GM18868 (cell line): Measurements from ENCODE around the gene LMF1.
"Not testable (repeated sequence)": the region's sequence is repeated elsewhere in the genome, so short reads cannot be mapped to it uniquely, and the experiment has no call there.

Source experiments
- ATAC-seq: cut with Tn5 transposase; IDR thresholded peaks from one replicate; pipeline ENCODE4 v1.9.1; 2021; ENCODE audit warnings: mild to moderate bottlenecking, moderate library complexity; ENCODE audit not compliant: unreplicated experiment

Gene LMF1

DNA sequence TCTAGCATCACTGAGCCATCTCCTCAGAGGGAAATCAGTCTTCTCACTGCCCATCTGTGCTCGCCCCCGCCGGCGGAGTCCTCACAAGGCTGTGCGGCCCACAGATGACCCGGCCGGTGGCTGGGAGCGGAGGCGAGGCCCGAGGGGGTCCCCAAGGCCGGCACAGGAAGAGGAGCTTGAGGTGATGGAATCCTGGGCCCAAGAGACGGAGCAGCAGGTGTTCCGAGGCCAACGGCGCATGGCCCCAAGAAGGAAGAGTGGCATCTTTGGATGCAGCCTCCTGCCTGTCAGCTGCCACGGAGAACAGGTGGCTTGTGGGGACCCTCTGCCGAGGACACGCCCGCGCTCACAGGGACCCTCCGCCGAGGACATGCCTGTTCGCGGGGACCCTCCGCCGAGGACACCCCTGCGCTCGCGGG is 97.5 kb downstream of the LMF1 start:
- no peak for ATAC-seq

DNA sequence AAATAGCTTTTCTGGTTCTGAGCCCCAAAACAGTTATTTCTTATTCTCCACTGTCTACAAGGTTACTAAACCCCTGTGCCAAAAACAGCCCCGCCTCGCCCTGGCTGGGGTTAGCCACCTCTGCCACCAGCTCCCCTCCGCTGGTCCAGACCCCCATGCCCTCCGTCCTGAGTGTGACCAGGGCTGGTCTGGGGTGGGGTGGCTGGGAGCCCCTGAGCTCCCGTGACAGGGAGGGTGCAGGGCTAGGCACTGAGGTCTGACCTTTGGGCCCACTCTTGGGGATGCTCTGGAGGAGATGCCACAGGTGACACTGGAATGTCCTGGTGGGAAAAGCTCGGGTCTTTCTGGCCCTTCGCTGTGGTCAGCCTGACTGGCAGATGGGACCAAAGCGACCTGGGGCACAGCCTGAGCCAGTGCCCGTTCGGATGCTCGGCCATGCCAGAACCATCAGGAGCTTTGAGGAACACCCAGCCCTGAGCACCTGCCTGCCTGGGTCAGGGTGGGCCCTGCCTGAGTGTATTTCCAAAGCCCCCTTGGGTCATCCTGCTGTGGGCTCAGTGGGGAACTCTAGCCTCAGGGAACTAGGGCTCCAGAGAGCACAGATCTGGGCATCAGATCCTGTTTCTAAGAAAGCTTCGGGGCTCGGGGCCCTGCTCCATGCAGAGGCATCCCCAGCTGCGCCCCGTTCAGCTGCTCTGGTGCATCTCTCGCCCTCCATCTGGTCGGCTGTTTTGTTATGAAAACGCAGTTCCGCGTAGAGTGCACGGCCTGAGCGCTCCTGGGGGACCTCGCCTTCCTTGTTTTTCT is 98.1 kb downstream of the LMF1 start:
- ATAC-seq, result no peak

DNA sequence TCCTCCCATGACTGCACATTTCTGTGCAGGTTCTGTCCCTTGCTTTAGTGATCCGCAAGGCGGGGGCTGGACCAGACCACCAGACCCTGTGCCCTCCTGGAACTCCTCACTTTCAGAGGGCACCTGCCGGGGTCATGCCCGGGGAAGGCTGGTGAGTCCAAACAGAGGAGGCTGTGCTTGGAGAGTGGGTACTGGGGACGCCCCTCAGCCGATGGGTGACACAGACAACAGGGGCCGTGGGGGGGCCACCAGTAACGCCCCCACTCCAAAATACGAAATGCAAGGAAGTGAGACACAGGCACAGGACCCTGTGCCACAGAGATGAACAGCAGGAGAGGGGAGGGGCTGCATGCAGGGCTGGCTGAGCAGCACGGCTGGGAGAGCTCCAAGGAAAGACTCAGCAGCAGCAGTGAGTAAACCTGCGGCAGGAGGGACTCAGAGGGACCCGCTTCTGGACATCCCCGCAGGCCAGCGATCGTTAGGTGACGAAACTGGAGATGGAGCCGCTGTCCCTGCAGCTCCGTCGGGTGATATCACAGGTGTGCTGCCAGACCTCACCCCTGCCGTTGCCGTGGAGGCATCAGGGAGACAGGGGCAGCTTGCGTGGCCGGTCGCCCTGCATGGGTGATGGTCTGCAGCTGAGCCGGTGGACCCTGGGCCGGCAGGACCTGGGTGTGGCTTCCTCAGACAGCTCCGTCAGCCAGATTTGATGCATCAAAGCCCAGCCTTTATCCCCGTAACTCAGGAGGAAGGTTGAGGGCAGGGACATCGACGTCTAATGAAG is 99.0 kb downstream of the LMF1 start:
- no peak for ATAC-seq

DNA sequence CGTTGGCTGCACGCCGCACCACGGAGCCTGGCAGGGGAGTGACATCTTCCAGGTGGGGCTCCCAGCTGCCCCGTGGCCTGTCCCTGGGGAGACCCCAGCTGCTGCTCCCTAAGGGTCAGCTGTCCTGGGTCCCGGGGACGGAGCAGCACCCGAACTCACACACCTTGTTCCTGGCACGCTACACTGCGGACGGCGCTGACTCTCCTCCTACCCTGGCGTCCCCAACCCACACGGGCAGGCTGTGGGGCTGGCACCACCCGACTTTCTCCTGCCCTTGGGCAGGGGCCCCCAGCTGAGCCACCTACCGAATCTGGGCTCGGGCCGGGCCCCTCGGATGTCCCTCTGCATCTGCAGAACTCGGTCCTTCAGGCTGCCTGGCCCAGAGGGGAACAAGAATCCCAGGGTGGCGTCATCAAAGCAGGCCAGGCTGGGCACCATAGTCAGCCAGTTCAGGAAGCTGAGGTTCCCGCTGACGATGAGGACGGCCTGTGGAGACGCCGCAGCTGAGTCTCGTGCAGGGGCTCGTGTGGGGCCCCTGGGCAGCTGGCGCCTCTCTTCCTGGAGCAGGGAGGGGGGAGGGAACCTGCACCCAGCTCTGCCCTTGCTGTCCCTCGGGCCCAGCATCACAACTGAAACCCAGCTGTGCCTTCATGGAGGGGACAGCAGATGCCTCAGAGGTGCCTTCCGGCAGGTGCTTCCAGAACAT is 99.8 kb downstream of the LMF1 start:
- ATAC-seq, result no peak

DNA sequence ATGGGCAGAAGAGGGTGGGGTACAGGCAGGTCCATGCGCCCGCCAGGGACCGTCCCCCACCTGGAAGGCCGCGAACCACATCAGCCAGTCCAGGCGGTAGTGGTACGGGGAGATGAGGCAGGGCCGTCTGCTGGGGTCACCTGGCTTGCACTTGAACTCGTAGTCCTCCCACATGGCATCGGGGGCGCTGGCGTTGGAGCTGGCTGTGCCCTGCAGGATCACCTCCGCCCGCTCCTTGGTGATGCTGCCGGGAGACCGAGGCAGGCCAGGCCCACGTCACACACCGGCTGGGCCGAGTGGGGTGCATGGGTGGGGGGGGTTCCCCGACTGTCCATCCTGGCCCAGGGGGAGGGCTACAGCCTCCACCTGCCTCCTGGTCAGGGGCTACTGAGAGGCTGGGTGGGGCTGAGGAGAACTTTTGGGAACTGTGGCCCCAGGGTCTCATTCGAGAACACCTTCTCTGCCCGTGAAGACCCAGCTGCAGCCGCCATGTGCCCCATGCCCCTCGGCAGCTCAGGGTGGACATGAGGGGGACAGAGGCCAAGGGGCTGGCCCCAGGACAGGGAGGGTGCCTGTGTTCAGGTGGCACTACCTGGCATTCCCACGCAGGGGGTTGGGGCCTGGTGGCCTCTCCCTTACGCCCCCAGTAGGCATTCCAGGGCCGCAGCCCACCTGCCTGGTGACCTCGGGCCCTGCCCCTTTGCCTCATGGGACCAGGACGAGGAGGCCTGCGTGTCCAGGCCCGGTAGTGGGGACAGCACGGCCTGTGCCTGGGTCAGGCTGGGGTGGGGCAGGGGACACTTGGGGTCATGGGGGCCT is 100.8 kb downstream of the LMF1 start:
- no peak for ATAC-seq

DNA sequence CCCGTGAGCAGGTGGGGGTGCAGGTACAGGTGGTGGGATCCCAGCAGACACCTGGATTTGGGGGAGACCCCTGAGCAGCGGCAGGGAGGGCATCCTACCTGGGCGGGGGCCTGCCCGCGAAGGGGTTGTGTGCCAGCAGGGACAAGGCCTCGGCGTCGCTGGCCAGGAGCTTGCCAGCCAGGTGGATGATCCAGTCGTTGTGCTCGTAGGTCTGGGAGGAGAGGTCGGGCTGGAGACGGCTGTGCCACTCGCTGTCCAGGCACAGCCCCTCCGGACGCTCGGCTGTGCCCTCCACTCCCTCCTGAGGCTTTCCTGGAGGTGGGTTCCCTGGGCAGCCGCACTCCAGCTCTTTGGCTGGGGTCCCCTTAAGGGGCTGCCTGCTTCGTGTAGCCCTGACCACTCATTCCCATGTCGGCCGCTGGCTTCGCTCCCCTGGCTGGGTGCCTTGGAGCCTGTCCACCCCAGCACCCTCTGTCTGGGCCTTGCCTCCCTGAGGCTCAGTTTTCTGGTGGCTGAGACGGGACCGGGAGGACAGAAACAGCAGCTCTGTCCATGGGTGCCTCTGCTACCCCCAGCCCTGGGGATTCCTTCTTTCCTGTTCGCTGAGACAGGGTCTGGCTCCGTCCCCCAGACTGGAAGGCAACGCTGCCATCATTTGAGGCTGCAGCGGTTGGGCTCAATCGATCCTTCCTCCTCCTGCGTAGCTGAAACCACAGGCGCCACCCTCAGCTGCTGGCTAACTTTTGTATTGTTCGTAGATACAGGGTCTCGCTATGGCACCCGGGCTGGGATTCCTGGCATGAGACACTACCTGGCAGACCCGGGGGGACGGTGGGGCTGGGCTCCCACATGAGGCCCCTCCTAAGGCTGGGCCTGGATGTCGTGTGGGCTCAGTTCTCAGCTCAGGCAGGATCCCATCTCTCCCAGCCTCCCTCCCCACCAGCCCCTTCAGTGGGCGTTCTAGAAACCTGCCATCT is 101.7 kb downstream of the LMF1 start:
- ATAC-seq, result no peak

DNA sequence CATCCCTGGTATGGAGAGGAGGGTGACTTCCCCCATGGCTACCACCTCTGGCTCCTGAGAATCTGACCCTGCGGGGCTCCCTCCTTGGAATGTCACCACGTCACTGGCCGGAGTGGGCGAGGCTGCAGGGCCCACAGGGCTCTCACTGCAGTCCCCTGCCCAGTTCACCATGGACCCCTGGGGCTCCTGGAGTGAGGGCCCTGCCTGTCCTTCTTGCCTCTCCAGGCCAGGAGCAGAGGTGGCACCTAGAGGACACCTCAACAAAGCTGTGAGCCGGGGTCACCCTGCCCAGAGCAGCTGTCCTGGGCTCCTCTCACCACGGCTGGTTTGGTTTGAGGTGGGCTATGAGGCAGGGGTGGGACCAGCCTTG is 102.4 kb downstream of the LMF1 start:
- no peak for ATAC-seq

DNA sequence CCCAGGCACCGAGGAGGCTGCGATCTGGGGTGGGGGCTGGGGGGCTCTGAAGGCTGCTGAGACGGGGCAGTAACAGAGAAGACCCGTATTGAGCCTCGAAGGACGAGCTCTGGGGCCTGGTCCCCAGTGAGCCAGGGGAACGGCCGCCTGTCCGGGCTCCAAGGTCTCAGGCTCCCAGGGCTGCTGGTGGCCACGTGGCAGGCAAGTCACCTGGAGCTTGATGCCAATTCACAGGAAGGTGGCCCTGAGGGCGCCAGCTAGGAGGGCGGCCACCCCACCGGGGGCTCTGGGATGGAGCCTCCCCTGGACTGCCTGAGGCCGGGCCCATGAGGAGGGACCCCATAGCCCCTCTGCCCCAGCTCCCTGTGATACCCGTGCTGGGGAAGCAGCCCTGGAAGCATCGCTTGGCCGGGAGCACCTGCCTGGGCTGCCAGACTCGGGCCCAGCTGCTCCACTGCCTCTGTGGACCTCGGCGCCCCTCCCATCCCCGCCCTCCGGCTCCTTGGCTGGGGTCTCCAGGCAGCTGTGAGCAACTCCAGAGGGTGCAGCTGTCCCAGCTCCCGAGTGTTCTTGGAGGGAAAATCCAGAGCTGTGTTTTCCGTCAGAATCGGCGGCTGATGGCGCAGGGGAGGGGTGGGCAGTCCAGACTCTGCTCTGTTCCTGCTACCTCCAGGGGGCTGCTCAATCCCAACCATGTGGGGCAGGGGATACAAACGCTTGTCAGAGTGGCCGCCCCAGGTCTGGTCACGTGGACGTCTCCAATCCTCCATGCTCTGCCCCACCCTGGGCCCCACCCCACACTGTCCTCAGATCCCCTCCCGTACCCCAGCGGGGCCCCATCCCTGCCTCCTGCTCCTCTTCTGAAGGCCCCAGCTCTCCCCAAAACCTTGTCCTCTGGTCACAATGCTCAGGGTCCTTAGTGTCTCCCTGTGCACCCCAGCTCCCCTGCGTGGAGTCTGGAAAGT is 103.1 kb downstream of the LMF1 start:
- ATAC-seq, result no peak

DNA sequence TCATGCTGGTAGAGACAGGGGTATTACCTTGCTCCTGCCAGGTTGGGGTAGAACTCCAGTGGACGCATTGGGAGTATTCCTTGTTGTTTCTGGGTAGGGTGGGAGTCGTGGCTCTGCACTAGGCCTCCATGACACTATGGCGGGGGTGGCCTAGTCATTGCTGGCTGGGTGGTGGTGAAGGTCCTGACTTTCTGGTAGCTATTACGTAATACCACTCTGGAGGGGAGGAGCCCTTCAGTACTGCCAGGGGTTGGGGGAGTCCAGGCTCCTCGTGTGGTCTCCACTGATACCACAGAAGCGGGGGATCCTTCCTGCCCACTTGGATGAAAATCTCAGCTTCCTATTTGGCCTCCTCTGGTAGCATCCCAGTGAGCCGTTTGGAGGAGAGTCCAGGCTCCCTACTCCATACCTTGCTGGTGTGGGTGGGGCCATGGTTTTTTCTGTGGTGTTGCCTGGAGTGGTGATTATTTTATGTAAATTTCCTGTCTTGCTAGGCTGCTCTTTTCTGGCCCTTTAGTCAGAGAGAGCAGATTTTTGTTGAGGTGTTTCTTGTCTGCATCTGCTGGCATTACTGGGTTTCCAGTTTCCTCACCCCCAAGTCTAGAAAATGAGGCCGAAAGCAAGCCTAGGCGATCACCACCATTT is 104.4 kb downstream of the LMF1 start:
- no peak for ATAC-seq

DNA sequence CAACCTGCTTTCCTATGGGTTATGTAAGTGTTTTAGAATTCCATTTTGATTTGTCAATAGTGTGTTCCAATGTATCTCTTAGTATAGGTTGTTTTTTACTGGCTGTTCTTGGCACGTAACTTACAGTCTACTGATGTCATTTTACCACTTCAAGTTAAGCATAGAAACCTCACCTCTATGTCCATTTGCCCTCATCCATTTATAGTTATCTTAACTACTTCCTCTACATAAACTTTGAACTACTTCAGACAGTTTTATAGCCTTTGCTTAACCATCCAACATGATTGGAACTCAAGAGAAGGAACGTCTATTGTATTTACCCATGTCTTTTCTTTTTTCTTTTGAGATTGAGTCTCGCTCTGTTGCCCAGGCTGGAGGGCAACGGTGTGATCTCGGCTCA is 105.8 kb downstream of the LMF1 start:
- no peak for ATAC-seq

DNA sequence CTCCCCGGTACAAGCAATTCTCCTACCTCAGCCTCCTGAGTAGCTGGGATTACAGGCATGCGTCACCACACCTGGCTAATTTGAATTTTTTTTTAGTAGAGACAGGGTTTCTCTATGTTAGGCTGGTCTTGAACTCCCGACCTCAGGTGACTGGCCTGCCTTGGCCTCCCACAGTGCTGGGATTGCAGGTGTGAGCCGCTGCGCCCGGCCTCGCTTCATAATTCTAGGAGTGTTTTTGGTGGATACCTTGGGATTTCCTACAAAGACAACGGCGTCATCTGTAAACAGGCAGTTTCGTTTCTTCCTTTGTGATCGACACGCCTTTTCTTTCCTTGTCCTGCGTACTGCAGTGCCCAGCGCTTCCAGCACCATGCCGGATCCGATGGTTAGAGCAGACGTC is 109.3 kb downstream of the LMF1 start:
- no peak for ATAC-seq

DNA sequence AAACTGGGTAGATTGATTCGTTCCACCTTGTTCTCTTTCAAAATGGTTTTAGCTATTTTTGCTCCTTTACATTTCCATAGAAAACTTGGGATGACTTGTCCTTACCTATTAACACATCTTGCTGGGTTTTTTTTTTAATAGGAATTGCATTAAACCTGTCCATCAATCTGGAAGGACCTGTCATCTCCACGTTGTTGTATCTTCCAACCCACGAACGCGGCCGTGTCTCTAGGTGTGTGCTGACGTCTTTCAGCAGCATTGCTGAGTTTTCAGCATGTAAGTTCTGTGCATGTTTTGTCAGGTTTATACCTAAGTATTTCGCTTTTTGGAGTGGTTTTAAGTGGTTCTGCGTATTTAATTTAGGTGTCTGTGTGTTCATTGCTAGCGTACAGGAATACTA is 109.9 kb downstream of the LMF1 start:
- no peak for ATAC-seq

DNA sequence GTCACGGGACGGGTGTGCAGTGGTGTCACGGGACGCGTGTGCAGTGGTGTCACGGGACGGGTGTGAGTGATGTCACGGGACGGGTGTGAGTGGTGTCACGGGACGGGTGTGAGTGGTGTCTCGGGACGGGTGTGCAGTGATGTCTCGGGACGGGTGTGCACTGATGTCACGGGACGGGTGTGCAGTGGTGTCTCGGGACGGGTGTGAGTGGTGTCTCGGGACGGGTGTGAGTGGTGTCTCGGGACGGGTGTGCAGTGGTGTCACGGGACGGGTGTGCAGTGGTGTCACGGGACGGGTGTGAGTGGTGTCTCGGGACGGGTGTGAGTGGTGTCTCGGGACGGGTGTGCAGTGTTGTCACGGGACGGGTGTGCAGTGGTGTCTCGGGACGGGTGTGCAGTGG is 111.8 kb downstream of the LMF1 start:
- ATAC-seq, result not testable (repeated sequence)

DNA sequence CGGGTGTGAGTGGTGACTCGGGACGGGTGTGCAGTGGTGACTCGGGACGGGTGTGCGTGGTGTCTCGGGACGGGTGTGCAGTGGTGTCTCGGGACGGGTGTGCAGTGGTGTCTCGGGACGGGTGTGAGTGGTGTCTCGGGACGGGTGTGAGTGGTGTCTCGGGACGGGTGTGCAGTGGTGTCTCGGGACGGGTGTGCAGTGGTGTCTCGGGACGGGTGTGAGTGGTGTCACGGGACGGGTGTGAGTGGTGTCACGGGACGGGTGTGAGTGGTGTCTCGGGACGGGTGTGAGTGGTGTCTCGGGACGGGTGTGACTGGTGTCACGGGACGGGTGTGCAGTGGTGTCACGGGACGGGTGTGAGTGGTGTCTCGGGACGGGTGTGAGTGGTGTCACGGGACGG is 112.3 kb downstream of the LMF1 start:
- not testable (repeated sequence) for ATAC-seq

DNA sequence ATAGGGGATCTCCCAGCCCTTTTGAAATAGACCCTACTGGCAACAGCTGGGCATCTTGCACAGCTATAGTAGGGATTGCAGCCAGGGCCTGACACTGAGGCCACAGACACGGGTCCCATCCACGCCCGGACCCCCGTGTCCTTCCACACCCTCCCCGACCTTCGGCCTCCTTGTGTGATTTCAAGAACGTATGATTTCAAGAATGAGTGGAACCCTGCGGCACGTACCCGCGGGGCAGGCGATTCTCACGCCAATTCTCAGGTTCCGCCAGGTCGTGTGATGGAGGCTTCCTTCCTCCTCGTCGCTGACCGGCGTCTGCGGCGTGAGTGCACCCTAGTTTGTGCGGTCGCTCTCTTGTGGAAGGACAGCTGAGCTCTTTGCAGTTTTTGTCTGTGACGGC is 114.0 kb downstream of the LMF1 start:
- no peak for ATAC-seq

DNA sequence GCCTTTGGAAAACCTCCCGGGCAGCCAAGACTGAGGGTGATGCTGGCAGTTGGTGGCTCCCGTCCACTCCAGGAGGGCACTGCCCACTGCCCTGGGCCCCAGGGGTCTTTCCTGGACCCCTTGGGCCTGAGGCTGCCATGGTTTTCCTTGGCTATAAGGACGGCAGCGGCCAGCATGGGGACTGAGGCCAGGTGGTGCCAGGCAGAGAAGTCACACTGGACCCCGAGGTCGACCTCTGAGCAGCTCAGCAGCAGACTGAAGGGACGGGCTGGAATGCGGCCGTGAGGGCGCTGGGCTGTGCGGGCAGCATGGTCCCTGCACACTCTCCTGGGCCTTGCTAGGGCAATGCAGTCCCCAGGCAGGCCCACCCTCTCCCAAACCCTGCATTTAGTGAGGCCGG is 114.7 kb downstream of the LMF1 start:
- ATAC-seq, result no peak

DNA sequence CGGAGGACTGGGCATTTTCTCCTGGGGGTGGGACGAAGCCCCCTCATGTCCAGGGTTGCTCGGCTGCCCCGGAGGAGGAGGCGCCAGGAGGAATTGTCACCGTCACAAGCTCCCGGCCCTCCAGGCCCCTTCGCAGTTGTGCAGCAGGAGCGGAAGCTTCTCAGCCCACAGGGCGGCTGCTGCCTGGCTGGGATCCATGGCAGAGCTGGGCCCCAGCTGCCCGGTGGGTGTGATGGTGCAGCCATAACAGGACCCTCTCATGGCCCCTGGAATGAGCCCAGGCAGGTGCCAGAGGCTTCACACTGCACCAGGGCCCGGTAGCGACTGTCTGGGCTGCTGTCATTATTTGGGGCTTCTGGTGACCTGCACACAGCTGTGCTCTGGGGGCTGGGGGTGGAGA is 115.3 kb downstream of the LMF1 start:
- ATAC-seq, result no peak

DNA sequence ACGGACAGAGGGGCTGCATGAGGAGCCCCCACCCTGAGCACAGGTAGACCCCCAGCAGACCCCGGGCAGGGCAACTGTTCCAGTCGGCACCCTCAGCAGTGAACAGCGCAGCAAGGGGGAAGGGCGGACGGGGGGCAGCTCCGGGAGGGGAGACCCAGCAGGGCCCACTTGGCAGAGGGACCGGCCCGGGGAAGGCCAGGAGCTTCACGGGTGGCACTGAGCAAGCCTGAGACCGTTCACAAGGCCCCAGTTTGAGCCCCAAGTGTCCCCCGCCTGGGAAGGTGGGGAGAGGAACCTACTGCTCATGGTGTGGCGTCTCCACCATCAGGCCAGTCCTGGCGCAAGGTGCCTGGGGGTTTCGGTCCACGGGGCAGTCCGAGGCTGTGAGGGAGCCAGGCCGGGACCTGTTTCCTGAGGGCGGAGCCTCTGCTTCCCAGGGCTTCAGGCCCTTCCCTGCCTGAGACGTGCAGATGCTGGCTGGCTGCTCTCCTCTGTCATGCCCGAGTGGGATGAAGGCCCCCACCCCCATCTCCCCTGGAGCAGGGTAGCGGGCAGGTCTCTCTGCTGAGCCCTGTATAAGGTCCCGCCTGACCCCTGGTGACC is 115.9 kb downstream of the LMF1 start:
- no peak for ATAC-seq
